Measurements from ENCODE around the gene NDNF.

NDNF gene

GRCh38 chr4:121011780-121012340, 60.5 kb downstream of the NDNF start:
- no peak for DNase-seq

GRCh38 chr4:121011138-121011537, 61.2 kb downstream of the NDNF start:
- DNase-seq, result no peak

- DNase-seq, result no peak
Observed at GRCh38 chr4:121009578-121010478, 62.5 kb downstream of the NDNF start.

- no peak for DNase-seq
Observed at GRCh38 chr4:121007660-121008059, 64.7 kb downstream of the NDNF start.

GRCh38 chr4:121003863-121004262, 68.5 kb downstream of the NDNF start:
- DNase-seq, result no peak

- DNase-seq, result no peak
Observed at GRCh38 chr4:120995266-120996010, 76.9 kb downstream of the NDNF start.

GRCh38 chr4:120994521-120994920, 77.8 kb downstream of the NDNF start:
- DNase-seq, result no peak

GRCh38 chr4:120991885-120992284, 80.5 kb downstream of the NDNF start:
- DNase-seq, result no peak

- DNase-seq, result no peak
Observed at GRCh38 chr4:120990246-120990645, 82.1 kb downstream of the NDNF start.
